Type B pancreatic cell (in vitro differentiated cells): ENCODE data around the gene HIBCH. TPM values are rescaled to one million over a fixed set of nuclear protein-coding genes. Genes with fewer than 3 reads are reported as not detected.
"Not testable (repeated sequence)": the region's sequence is repeated elsewhere in the genome, so short reads cannot be mapped to it uniquely, and the experiment has no call there.

Experiments used
- DNase-seq: peaks from one replicate; pipeline ENCODE4 v3.0.0; 2021; ENCODE audit warnings: mixed read lengths; ENCODE audit not compliant: unreplicated experiment; ENCODE audit errors: extremely low spot score
- H3K27ac Mint-ChIP-seq: 2 replicates; pipeline ENCODE4 v1.8.0; 2021; ENCODE audit warnings: mild to moderate bottlenecking, mixed read lengths
- H3K27me3 Mint-ChIP-seq: 2 replicates; pipeline ENCODE4 v1.8.0; 2021; ENCODE audit warnings: mixed read lengths
- H3K36me3 Mint-ChIP-seq: 2 replicates; pipeline ENCODE4 v1.8.0; 2021; ENCODE audit warnings: mixed read lengths
- H3K4me1 Mint-ChIP-seq: one replicate; pipeline ENCODE4 v1.8.0; 2021; ENCODE audit warnings: mixed read lengths; ENCODE audit not compliant: unreplicated experiment
- H3K4me3 Mint-ChIP-seq: 2 replicates; pipeline ENCODE4 v1.8.0; 2021; ENCODE audit warnings: mild to moderate bottlenecking, mixed read lengths
- H3K9me3 Mint-ChIP-seq: 2 replicates; pipeline ENCODE4 v1.8.0; 2021; ENCODE audit warnings: mixed read lengths
- CTCF ChIP-seq: fragments of 200-600 bp; sonication (generic); conservative IDR thresholded peaks from 2 replicates; pipeline ENCODE4 v1.5.0; 2021; ENCODE audit warnings: antibody characterized with exemption, mild to moderate bottlenecking
- total RNA-seq: library from RNA; stranded (reverse); gene quantifications from 2 replicates; pipeline ENCODE4 v1.2.1, GENCODE V29; 2021; ENCODE audit warnings: low replicate concordance

HIBCH gene
- total RNA-seq, 1 donor from 2014 or later: 46.6 TPM

DNA sequence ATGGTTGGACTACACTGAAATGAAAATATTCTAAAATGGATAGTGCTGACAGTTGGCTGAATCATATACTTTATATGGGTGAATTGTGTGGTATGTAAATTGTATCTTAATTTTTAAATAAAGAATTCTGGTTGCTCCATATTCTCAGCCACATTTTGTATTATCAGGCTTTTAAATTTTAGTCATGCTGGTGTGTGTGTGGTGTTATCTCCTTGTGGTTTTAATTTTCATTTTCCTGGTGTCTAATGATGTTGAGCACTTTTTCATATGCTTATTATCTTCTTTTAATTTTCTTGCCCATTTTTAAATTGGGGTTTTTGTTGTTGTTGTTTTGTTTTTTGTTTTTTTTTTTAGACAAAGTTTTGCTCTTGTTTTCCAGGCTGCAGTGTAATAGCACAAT, 3.8 kb upstream of the HIBCH start:
- TF ChIP-seq CTCF: no peak
- H3K36me3 Mint-ChIP-seq: no peaks in the 10 kb centered on the region
- H3K4me3 Mint-ChIP-seq: no peak overlapping the region
- H3K27ac Mint-ChIP-seq: no peak overlapping the region
- DNase-seq: no peak
- H3K9me3 Mint-ChIP-seq: no peaks in the 10 kb centered on the region
- H3K4me1 Mint-ChIP-seq: peaks cover 4% of the 10 kb centered on the region
- H3K27me3 Mint-ChIP-seq: no peaks in the 10 kb centered on the region

DNA sequence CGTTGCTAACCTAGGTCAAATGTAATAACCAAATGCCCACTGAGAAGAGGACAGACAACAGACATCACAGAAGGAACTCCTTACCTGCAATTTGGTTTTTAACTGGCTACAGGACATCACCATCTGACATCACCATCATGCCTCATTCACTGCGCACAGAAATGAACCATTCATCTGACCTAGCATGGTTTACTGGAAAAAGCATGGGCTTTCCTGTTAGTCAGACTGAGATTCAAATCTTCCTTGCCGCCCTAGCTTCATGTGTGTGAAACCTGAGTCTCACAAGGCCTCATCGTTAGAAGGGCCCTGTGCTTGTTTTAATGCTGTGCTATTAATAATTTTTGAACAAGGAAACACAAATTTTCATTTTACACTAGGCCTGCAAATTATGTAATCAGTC, 1.1 kb upstream of the HIBCH start:
- H3K36me3 Mint-ChIP-seq: peaks cover 5% of the 10 kb centered on the region
- H3K4me3 Mint-ChIP-seq: no peak overlapping the region
- no peaks in the 10 kb centered on the region for H3K9me3 Mint-ChIP-seq
- TF ChIP-seq CTCF: no peak
- peak overlapping the region; percentile 94 for H3K27ac Mint-ChIP-seq
- peaks cover 19% of the 10 kb centered on the region for H3K4me1 Mint-ChIP-seq
- DNase-seq: no peak
- no peaks in the 10 kb centered on the region for H3K27me3 Mint-ChIP-seq

DNA sequence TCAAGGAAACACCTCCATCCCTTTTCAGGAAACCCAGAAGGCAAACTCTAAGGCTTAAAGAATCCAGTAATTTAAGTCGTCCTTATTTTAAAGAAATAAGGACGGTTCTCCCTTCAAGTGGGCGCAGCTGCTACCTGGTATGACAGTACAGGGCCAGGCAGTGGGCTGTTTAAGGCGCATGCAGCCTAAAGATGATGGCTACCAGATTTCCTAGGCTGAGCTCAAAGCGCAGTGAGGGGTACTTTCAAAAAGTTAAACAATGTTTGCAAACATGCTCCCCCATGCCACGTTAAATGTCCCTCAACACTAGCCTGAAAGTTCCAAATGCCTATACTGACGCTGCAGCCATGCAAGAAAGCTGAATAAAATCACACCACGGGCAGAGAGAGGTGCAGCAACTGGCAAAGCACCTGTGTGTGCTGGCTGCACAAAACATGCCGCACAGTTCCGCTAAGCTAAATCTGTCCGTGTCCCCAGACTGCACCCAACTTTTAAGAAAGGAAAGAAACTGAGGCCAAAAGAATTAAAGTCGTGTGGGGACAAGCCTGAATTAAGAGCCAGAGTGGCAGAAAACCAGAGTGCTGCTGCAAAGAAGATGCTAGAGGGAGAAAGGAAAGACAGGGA, 583 bp downstream of the HIBCH start:
- Mint-ChIP-seq H3K4me3 (peak overlapping the region; percentile 99), H3K9me3 (no peaks in the 10 kb centered on the region), H3K27ac (peak overlapping the region; percentile 94), H3K36me3 (peaks cover 11% of the 10 kb centered on the region), H3K4me1 (peaks cover 24% of the 10 kb centered on the region), H3K27me3 (no peaks in the 10 kb centered on the region)
- DNase-seq: no peak
- TF ChIP-seq CTCF: no peak

- no peak for DNase-seq
- Mint-ChIP-seq H3K4me1 (peaks cover 24% of the 10 kb centered on the region), H3K27me3 (no peaks in the 10 kb centered on the region), H3K27ac (peak overlapping the region; percentile 94), H3K9me3 (no peaks in the 10 kb centered on the region), H3K4me3 (peak overlapping the region; percentile 99), H3K36me3 (peaks cover 11% of the 10 kb centered on the region)
- no peak for TF ChIP-seq CTCF
Observed at GRCh38 chr2:190318514-190318913, 1.1 kb downstream of the HIBCH start.

DNA sequence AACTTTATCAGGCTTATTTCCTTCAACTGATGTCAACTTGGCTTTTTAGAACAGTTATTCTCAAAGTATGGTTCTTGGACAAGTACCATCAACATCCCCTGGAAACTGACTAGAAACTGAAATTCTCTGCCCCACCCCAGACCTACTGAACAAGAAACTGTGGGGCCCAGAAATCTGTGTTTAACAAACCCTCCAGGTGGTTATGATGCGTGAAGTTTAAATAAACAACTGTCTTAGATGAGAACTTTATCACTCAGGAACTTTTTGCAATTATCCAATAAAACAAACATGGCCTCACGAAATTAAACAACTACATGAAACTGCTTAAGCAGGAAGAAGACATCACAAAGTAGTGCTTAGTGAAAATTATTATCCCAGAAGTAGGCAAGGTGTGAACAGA, 4.4 kb downstream of the HIBCH start:
- Mint-ChIP-seq H3K4me3 (no peak overlapping the region), H3K4me1 (peaks cover 24% of the 10 kb centered on the region), H3K9me3 (no peaks in the 10 kb centered on the region), H3K27ac (no peak overlapping the region), H3K27me3 (no peaks in the 10 kb centered on the region), H3K36me3 (peaks cover 23% of the 10 kb centered on the region)
- TF ChIP-seq CTCF: no peak
- DNase-seq: no peak

DNA sequence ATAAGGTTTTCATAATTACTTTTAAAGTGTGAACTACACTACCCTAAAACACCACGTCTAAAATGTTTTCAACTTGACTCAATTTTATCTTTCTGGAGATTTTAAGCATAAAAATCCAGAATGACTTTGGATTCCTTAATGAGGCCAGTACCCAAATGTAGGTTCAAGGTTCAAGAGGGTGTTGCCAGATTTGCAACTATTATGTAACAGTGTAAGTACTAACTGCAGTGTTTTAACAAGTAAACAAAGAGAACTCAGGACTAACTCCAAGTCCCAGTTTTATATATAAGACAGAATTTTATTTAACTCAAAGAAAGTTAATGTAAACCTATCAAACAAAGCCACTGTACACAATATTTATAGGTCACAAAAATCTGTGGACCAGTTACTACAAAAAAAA, 5.7 kb downstream of the HIBCH start:
- TF ChIP-seq CTCF: no peak
- Mint-ChIP-seq H3K4me3 (no peak overlapping the region), H3K4me1 (peaks cover 24% of the 10 kb centered on the region), H3K27ac (no peak overlapping the region), H3K27me3 (no peaks in the 10 kb centered on the region), H3K36me3 (peaks cover 29% of the 10 kb centered on the region), H3K9me3 (no peaks in the 10 kb centered on the region)
- DNase-seq: no peak

DNA sequence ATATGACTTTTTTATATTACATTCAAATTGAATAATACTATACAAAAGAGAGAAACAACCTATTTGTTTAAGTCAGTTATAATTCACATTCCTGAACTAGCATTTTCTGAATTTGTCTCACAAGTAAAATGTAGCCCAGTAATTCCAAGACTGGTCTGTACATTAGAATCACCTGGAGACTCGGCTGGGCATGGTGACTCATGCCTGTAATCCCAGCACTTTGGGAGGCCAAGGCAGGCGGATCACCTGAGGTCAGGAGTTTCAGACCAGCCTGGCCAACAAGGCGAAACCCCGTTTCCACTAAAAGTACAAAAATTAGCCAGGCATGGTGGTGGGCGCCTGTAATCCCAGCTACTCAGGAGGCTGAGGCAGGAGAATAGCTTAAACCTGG, 7.0 kb downstream of the HIBCH start:
- not testable (repeated sequence) for DNase-seq, H3K27ac Mint-ChIP-seq, H3K4me3 Mint-ChIP-seq, H3K27me3 Mint-ChIP-seq, H3K9me3 Mint-ChIP-seq
- Mint-ChIP-seq H3K36me3 (peaks cover 34% of the 10 kb centered on the region), H3K4me1 (peaks cover 16% of the 10 kb centered on the region)
